GM23248 (cell line): Measurements from ENCODE around the gene COMMD7. TPM values are rescaled to one million over a fixed set of nuclear protein-coding genes. Genes with fewer than 3 reads are reported as not detected.

Source experiments
- DNase-seq: peaks from one replicate; pipeline ENCODE4 v3.0.0-alpha.2; 2015
- H2AFZ ChIP-seq: fragments of 200-600 bp; sonication (generic); 2 replicates; pipeline ENCODE4 v1.6.1; 2016; ENCODE audit warnings: antibody characterized with exemption
- H3F3A ChIP-seq: fragments of 200-600 bp; sonication (generic); 2 replicates; pipeline ENCODE4 v1.6.1; 2016; ENCODE audit warnings: mild to moderate bottlenecking, antibody characterized with exemption, mixed run types; ENCODE audit not compliant: insufficient read depth
- H3K27ac ChIP-seq: fragments of 200-600 bp; sonication (generic); 2 replicates; pipeline ENCODE4 v1.5.1; 2016; ENCODE audit warnings: mild to moderate bottlenecking
- H3K27me3 ChIP-seq: fragments of 200-600 bp; sonication (generic); replicated peaks from 2 replicates; pipeline ENCODE4 v1.6.1; 2016; ENCODE audit warnings: mild to moderate bottlenecking; ENCODE audit not compliant: insufficient read depth
- H3K36me3 ChIP-seq: fragments of 200-600 bp; sonication (generic); 2 replicates; pipeline ENCODE4 v1.6.1; 2016; ENCODE audit warnings: low read depth, mild to moderate bottlenecking
- H3K4me1 ChIP-seq: fragments of 200-600 bp; sonication (generic); 2 replicates; pipeline ENCODE4 v1.6.1; 2016; ENCODE audit warnings: mild to moderate bottlenecking; ENCODE audit not compliant: insufficient read depth
- H3K4me2 ChIP-seq: fragments of 200-600 bp; sonication (generic); one replicate; pipeline ENCODE4 v1.6.1; 2016; ENCODE audit warnings: mild to moderate bottlenecking; ENCODE audit not compliant: unreplicated experiment
- H3K4me3 ChIP-seq: fragments of 200-600 bp; sonication (generic); 2 replicates; pipeline ENCODE4 v1.5.1; 2016; ENCODE audit warnings: mild to moderate bottlenecking
- H3K79me2 ChIP-seq: fragments of 200-600 bp; sonication (generic); 2 replicates; pipeline ENCODE4 v1.6.1; 2016; ENCODE audit warnings: mild to moderate bottlenecking; ENCODE audit not compliant: insufficient read depth
- H3K9ac ChIP-seq: fragments of 200-600 bp; sonication (generic); 2 replicates; pipeline ENCODE4 v1.6.1; 2016; ENCODE audit warnings: mild to moderate bottlenecking
- H3K9me2 ChIP-seq: fragments of 200-600 bp; sonication (generic); 2 replicates; pipeline ENCODE4 v1.6.1; 2016; ENCODE audit warnings: mixed run types, mild to moderate bottlenecking, moderate library complexity; ENCODE audit not compliant: insufficient read depth
- H3K9me3 ChIP-seq: fragments of 200-600 bp; sonication (generic); one replicate; pipeline ENCODE4 v1.6.1; 2017; ENCODE audit warnings: low read depth
- H4K20me1 ChIP-seq: fragments of 200-600 bp; sonication (generic); 2 replicates; pipeline ENCODE4 v1.6.0; 2016; ENCODE audit not compliant: insufficient read depth
- EZH2 ChIP-seq: fragments of 200-600 bp; sonication (generic); IDR thresholded peaks from 2 replicates; pipeline ENCODE4 v1.6.1; 2018; ENCODE audit warnings: antibody characterized with exemption, mild to moderate bottlenecking; ENCODE audit not compliant: insufficient read depth, poor library complexity, severe bottlenecking
- EZH2phosphoT487 ChIP-seq: fragments of 200-600 bp; sonication (generic); IDR thresholded peaks from 2 replicates; pipeline ENCODE4 v1.6.1; 2018; ENCODE audit warnings: antibody characterized with exemption, moderate library complexity, mild to moderate bottlenecking, low read depth; ENCODE audit not compliant: insufficient read depth
- WGBS, 2 experiments: methylation state at CpG; one replicate each; pipeline ENCODE4 v1.1.6; 2015 to 2017; ENCODE audit warnings: low lambda C conversion rate in 2 of 2, low coverage in 1 of 2; ENCODE audit errors: missing lambda C conversion rate in 2 of 2; 5-methylcytosine and 5-hydroxymethylcytosine counted together
- in situ Hi-C: fragments of 300-500 bp; cut with MboI; formaldehyde crosslinking; loops from 2 replicates; pipeline ENCODE4 v1.15.0; 2020
- polyA plus RNA-seq: library from polyadenylated mRNA; unstranded; fragments of >200 nt; fragmentation: Nextera tagmentation; extraction: Ambion mirVana; gene quantifications from 2 replicates; pipeline ENCODE4 v1.2.1, GENCODE V29; 2016
- total RNA-seq: library from RNA; depleted of rRNA; stranded (reverse); fragments of >200 nt; shearing (Covaris generic); gene quantifications from 2 replicates; pipeline ENCODE4 v1.2.3, GENCODE V29; 2014

Gene COMMD7
- total and polyA plus RNA-seq, 2 experiments from 2014 or later, result 37.0 to 68.8 TPM

DNA sequence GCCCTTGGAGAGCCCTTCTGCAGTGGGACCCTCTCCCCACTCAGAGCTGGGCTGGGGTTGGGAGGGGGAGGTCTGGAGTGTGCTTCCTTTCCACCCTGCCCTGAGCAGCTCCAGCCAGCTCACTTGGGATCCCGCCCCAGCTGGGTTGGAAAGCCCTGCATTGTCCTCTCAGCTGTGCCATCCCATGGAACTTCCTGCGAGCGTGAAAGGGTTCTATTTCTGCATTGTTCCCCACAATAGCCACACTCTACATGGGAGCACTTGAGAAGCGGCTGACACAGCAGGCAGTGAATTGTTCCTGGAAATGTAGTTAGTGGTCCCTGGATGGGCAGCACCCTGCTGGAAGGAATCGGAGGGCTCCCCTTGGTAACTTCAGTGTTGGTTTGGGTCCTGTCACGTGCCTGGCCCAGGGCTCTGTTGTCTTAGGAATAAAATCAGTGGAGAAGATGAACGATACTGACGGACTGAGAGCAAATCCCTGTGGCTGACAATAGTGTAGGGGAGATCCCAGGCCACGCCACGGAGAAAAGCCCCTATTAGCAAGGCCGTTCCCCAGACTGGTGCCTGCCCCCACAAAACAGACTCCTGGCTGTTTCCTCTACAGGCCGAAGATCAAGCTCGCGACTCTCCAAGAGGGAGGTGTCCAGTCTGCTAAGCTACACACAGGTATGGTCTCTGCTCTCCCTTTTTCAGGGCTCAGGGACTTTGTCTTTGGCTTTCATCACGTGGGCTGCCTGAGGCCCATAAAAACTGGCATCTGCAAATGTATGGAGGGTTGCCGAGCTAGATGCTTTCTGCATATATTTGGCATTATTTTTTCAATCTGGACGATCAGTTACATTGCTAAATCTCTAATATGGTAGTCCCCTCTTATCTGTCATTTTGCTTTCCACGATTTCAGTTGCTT is 37.7 kb upstream of the COMMD7 start:
- in situ Hi-C loops, result loop anchor here (5.0 to 25.0 kb wide), 2 partner anchors 104 to 244 kb away; no protein-coding TSS in a partner anchor
- no peak overlapping the region for H3K4me3 ChIP-seq
- DNase-seq, result no peak

DNA sequence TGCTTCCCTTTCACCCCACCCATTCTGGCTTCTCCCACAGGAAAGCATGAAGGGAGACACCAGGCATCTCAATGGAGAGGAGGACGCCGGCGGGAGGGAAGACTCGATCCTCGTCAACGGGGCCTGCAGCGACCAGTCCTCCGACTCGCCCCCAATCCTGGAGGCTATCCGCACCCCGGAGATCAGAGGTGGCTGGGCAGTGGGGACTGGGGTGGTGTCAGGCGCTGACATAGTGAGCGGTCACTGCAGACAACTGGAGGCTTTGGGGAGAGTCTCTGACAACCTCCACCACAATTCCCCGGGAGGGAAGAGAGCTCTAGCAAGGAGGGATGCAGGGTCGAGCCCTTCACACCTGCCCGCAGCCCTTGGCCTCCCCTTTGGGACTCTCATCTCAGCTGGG is 37.0 kb upstream of the COMMD7 start:
- H3K9me3 ChIP-seq, result no peaks in the 10 kb centered on the region
- no peaks in the 10 kb centered on the region for H4K20me1 ChIP-seq
- no peak overlapping the region for H2AFZ ChIP-seq
- TF ChIP-seq EZH2 (no peak), EZH2phosphoT487 (no peak)
- 0 out of 2 replicates have a peak, but pooled peaks cover 11% of the 10 kb centered on the region for H3K4me1 ChIP-seq
- WGBS, 2 experiments, result 95 to 97% methylated on average over 13 to 16 of the region's 16 CpGs
- no peaks in the 10 kb centered on the region for H3F3A ChIP-seq
- H3K4me2 ChIP-seq, result no peak overlapping the region
- H3K4me3 ChIP-seq, result no peak overlapping the region
- no peaks in the 10 kb centered on the region for H3K79me2 ChIP-seq
- in situ Hi-C loops, result loop anchor here (5.0 to 25.0 kb wide), 2 partner anchors 103 to 243 kb away; no protein-coding TSS in a partner anchor
- no peaks in the 10 kb centered on the region for H3K27me3 ChIP-seq
- no peak overlapping the region for H3K27ac ChIP-seq
- H3K9ac ChIP-seq, result no peak overlapping the region
- DNase-seq, result no peak
- no peaks in the 10 kb centered on the region for H3K9me2 ChIP-seq
- H3K36me3 ChIP-seq, result no peaks in the 10 kb centered on the region

More for the DNA sequence above, 37.7 kb upstream of the COMMD7 start:
- H3F3A ChIP-seq, result no peaks in the 10 kb centered on the region
- H3K27me3 ChIP-seq, result no peaks in the 10 kb centered on the region
- no peak overlapping the region for H2AFZ ChIP-seq
- H3K36me3 ChIP-seq, result no peaks in the 10 kb centered on the region
- TF ChIP-seq EZH2phosphoT487 (no peak), EZH2 (no peak)
- 0 out of 2 replicates have a peak, but pooled peaks cover 11% of the 10 kb centered on the region for H3K4me1 ChIP-seq
- WGBS, 2 experiments, result 92 to 93% methylated on average over 18 of the region's 18 CpGs
- no peaks in the 10 kb centered on the region for H3K9me2 ChIP-seq
- H3K4me2 ChIP-seq, result no peak overlapping the region
- no peak overlapping the region for H3K27ac ChIP-seq
- H3K9ac ChIP-seq, result no peak overlapping the region
- H3K79me2 ChIP-seq, result no peaks in the 10 kb centered on the region
- H3K9me3 ChIP-seq, result no peaks in the 10 kb centered on the region
- no peaks in the 10 kb centered on the region for H4K20me1 ChIP-seq

GRCh38 chr20:32779500-32780211 is 36.4 kb upstream of the COMMD7 start:
- no peaks in the 10 kb centered on the region for H4K20me1 ChIP-seq
- H3K4me1 ChIP-seq, result 0 out of 2 replicates have a peak, but pooled peaks cover 11% of the 10 kb centered on the region
- no peaks in the 10 kb centered on the region for H3K9me2 ChIP-seq
- H3K27ac ChIP-seq, result no peak overlapping the region
- in situ Hi-C loops, result loop anchor here (5.0 to 25.0 kb wide), 2 partner anchors 102 to 242 kb away; no protein-coding TSS in a partner anchor
- no peak overlapping the region for H3K9ac ChIP-seq
- H3K4me2 ChIP-seq, result no peak overlapping the region
- TF ChIP-seq EZH2phosphoT487, result no peak
- TF ChIP-seq EZH2, result no peak
- no peaks in the 10 kb centered on the region for H3K9me3 ChIP-seq
- H3K27me3 ChIP-seq, result no peaks in the 10 kb centered on the region
- H3K79me2 ChIP-seq, result no peaks in the 10 kb centered on the region
- H3F3A ChIP-seq, result no peaks in the 10 kb centered on the region
- no peak overlapping the region for H3K4me3 ChIP-seq
- WGBS, 2 experiments, result 91 to 94% methylated on average over 7 to 10 of the region's 10 CpGs
- H3K36me3 ChIP-seq, result no peaks in the 10 kb centered on the region
- H2AFZ ChIP-seq, result no peak overlapping the region
- no peak for DNase-seq
